Measurements from ENCODE around the gene ATG16L2.

The ATG16L2 gene

DNA sequence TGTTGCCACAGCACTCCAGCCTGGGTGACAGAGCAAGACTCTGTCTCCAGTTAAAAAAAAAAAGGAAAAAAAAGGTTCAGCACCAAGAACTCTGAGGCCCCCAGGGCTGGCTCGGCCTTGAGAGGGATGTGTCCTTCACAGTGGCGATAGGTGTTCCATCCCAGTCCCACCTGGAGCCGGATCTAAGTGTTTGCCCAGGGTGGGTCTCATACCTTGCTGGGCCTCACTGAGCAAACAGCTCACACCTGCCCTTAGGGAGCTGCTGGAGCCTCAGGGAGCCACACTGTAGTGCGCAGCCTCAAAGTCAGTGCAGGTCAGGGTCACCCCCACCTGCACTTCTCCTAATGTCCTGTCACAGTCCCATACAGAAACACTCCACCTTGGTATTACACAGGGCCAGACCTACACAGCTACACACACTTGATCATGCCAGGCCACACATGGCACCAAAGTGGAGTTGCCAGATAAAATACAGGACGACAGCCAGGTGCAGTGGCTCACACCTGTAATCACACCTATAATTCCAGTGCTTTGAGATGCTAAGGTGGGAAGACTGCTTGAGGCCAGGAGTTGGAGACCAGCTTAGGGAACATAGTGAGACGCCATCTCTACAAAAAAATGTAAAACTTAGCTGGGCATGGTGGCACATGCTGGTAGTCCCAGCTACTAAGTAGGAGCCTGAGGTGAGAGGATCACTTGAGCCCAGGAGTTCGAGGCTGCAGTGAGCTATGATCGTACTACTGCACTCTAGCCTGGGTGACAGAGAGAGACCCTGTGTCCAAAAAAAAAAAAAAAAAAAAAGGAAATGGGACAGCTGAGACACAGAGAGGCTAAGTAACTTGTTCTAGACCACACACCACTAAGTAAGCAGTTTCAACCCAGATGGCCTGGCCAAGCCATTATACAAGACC is 27.7 kb upstream of the ATG16L2 start:
- H3K36me3 ChIP-seq (ENCODE audit: control insufficient read depth, low read length) = no peaks in the 10 kb centered on the region
- no peaks in the 10 kb centered on the region for H4K20me1 ChIP-seq (ENCODE audit: control insufficient read depth, insufficient read depth, low read depth, low read length)
- H3K27ac ChIP-seq (ENCODE audit: low read depth, low read length) = no peak overlapping the region
- TF ChIP-seq CTCF (IDR thresholded peaks at IDR 0.05; ENCODE audit: low read depth, low read length, poor library complexity, severe bottlenecking) (no peak), EZH2phosphoT487 (IDR thresholded peaks at IDR 0.05; ENCODE audit: borderline replicate concordance, low read length) (no peak)
- H3K4me3 ChIP-seq (ENCODE audit: low read length) = no peak overlapping the region
- H3K79me2 ChIP-seq (ENCODE audit: control insufficient read depth, low read length) = no peaks in the 10 kb centered on the region
- H3K9me2 ChIP-seq (replicated peaks; ENCODE audit: control insufficient read depth, low read length) = no peaks in the 10 kb centered on the region
- no peak overlapping the region for H3K4me2 ChIP-seq (ENCODE audit: low read length)
- H3K9me3 ChIP-seq (ENCODE audit: control insufficient read depth, insufficient read depth, low read length) = no peaks in the 10 kb centered on the region
- H3K4me1 ChIP-seq (ENCODE audit: control insufficient read depth, low read length) = peaks cover 20% of the 10 kb centered on the region
- peaks cover 3% of the 10 kb centered on the region; the same call in 1 of the 2 replicates for H3K27me3 ChIP-seq (ENCODE audit: control insufficient read depth, low read length)
- H3F3A ChIP-seq (ENCODE audit: control insufficient read depth, insufficient read depth) = no peaks in the 10 kb centered on the region

DNA sequence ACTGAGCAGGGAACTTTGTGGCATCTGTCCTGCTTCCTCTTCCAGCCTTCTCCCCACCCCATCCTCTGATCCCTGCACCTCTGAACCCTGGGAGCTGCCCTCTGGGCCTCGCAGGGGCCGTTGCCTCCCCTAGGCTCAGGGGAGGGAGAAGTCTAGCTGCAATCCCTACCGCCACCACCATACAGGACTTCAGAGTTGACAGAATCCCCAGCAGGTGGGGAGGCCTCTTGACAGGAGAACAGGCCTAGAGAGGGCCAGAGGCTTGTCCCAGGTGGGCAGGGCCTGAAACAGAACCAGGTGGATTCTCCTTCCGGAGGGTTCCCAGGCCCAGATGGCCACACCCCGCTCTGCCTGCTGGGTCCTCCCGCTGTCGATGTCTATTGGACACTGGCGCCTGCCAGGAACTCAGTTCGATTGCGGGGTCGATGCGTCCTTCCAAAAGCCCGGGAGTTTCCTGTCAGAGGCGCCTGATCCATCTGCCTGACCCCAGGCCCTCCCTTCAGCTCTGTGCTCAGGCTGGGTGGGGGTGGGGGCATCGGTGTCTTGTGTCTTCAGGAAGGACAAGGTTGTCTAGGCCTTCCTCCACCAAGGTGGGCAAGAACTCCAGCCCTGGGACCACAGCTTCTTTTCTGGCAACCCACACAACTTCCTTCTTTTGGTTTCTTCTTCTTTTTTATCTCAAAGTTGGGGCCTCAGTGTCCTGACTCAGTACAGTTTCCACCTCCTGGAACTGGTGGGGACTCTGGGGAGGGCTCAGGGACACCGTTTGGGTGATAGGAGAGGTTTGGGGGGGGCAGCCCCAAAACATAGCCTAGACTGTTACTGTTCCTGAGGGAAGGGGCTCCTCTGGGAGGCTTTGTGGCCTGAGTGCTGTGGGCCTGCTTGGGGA is 26.8 kb upstream of the ATG16L2 start:
- H3K79me2 ChIP-seq (ENCODE audit: control insufficient read depth, low read length) = no peaks in the 10 kb centered on the region
- H3K27ac ChIP-seq (ENCODE audit: low read depth, low read length) = no peak overlapping the region
- no peaks in the 10 kb centered on the region for H3K9me3 ChIP-seq (ENCODE audit: control insufficient read depth, insufficient read depth, low read length)
- H3K4me2 ChIP-seq (ENCODE audit: low read length) = no peak overlapping the region
- H3K27me3 ChIP-seq (ENCODE audit: control insufficient read depth, low read length) = no peaks in the 10 kb centered on the region
- H3K36me3 ChIP-seq (ENCODE audit: control insufficient read depth, low read length) = no peaks in the 10 kb centered on the region
- no peak overlapping the region for H3K4me3 ChIP-seq (ENCODE audit: low read length)
- TF ChIP-seq EZH2phosphoT487 (IDR thresholded peaks at IDR 0.05; ENCODE audit: borderline replicate concordance, low read length) = no peak
- no peak for TF ChIP-seq CTCF (IDR thresholded peaks at IDR 0.05; ENCODE audit: low read depth, low read length, poor library complexity, severe bottlenecking)
- H4K20me1 ChIP-seq (ENCODE audit: control insufficient read depth, insufficient read depth, low read depth, low read length) = no peaks in the 10 kb centered on the region
- no peaks in the 10 kb centered on the region for H3F3A ChIP-seq (ENCODE audit: control insufficient read depth, insufficient read depth)
- H3K4me1 ChIP-seq (ENCODE audit: control insufficient read depth, low read length) = peaks cover 15% of the 10 kb centered on the region
- no peaks in the 10 kb centered on the region for H3K9me2 ChIP-seq (replicated peaks; ENCODE audit: control insufficient read depth, low read length)

DNA sequence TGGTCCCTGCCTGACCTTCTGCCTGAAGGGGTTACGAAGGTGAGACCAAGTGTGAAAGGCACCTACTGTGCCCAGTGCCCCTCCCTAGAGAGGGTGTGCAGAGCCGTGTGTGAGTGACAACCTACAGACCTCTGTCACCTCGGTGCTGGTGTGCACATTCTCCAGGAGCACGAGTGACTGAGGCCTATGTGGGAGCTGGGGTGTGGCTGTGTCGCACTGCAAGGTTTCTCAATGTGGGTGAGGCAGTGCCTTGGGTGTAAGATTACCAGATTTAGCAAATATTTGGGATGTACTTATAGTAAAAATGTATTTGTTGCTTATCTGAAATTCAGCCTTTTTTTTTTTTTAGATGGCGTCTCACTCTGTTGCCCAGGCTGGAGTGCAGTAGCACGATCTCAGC is 26.0 kb upstream of the ATG16L2 start:
- H3K4me1 ChIP-seq (ENCODE audit: control insufficient read depth, low read length) = peaks cover 23% of the 10 kb centered on the region
- H3K9me3 ChIP-seq (ENCODE audit: control insufficient read depth, insufficient read depth, low read length) = no peaks in the 10 kb centered on the region
- no peaks in the 10 kb centered on the region for H3K27me3 ChIP-seq (ENCODE audit: control insufficient read depth, low read length)
- no peaks in the 10 kb centered on the region for H3F3A ChIP-seq (ENCODE audit: control insufficient read depth, insufficient read depth)
- H3K4me2 ChIP-seq (ENCODE audit: low read length) = no peak overlapping the region
- no peak for TF ChIP-seq EZH2phosphoT487 (IDR thresholded peaks at IDR 0.05; ENCODE audit: borderline replicate concordance, low read length)
- H3K27ac ChIP-seq (ENCODE audit: low read depth, low read length) = no peak overlapping the region
- H3K36me3 ChIP-seq (ENCODE audit: control insufficient read depth, low read length) = no peaks in the 10 kb centered on the region
- no peaks in the 10 kb centered on the region for H3K9me2 ChIP-seq (replicated peaks; ENCODE audit: control insufficient read depth, low read length)
- no peak overlapping the region for H3K4me3 ChIP-seq (ENCODE audit: low read length)
- no peaks in the 10 kb centered on the region for H4K20me1 ChIP-seq (ENCODE audit: control insufficient read depth, insufficient read depth, low read depth, low read length)
- H3K79me2 ChIP-seq (ENCODE audit: control insufficient read depth, low read length) = no peaks in the 10 kb centered on the region

All from DOHH2 (cell line).